Fibroblast of skin of scalp (primary cell): ENCODE data around the gene DDTL.

Experiments used
- DNase-seq: peaks from one replicate; pipeline ENCODE4 v3.0.0-alpha.2; 2013

DDTL gene

DNA sequence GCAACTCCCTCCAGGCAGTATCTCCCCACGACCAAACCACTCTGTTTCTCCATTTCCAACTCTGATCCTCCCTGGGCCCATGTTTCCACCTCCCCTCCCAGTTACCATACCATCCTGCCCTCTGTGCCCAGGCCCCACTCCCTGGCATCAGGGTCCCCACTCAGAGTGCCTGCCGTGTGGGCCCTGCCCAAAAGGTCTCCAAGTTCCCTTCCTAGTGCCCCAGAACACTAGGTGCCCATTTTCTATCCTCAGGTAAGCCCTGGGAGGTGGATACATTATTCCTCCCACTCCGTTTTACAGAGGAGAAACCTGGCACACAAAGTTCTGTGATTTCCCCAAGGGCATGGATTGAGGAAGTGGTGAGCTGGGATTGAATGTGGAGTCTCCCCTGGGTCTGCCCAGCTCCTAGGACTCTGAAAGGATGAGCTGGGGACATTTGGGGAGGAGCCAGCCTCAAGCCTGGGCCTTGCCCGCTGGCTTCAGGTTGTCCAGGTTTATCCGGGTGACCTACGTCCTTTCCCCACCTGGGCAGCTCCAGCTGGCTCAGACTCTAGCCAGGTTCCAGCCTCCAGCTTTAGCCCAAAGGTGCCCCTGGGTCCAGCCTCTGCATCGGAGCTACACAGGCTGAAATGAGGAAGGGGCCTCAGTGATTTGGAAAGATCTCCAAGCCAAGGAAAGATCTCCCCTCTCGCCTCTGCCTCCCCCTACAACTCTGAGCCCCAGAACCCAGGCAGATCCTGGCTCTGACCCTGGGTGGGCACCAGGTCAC is 40.7 kb downstream of the DDTL start:
- no peak for DNase-seq

- DNase-seq: no peak
These were observed 41.3 kb downstream of the DDTL start for GRCh38 chr22:24008022-24008283.

- DNase-seq: no peak
These were observed 41.9 kb downstream of the DDTL start for GRCh38 chr22:24008381-24009226.

DNA sequence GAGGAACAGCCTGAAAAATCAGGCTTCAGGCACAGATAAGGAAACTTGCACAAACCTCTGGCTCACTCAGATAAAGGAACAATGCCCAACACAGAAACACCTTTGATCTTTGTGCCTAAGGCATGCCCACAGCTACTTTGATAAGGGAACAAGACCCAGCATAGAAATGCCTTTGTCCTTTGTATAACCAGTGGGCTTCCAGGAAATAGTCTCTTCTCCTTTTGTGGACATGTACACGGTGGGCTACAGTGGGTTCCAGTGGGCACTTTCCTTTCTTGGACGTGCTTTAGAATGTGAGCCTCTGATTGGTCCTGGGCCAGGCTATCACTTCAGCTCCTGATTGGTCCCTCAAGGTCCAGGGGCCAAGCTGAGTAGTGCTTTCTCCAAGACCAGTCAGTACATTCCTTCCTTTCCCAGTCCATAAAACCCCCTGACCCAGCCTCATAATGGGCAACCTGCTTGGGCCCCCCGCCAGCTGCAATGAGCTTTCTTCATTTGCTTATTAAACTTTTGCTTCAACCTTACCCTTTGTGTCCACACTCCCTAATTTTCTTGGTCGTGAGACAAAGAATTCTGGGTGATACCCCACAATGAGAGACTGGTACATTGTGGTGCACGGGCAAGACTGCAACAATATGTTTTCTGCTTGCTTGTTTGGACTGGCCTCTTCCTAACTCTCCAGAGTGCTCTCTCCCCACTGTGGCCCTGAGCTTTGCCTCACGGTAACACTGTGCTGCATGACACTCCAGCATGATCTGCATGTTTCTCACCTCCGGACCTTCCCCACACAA is 42.7 kb downstream of the DDTL start:
- no peak for DNase-seq

DNA sequence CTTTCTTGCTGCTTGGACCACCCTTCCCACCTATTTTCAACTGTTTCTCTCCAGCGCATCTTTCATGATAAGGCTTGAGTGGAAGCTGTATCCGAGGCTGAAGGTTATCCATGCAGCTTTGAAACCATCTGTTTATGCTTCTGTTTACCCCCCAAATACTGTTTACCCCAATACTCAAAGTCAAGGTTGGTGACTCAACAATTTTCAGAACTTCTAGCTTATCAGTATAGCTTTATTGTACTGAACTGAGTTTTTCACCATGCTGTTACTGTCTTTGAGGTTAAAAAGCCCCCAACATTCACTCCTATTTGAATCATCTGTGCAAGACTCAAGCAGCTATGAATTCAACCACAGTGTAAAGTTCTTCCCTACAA is 43.3 kb downstream of the DDTL start:
- no peak for DNase-seq

GRCh38 chr22:24011735-24012068 is 45.0 kb downstream of the DDTL start:
- DNase-seq: no peak

GRCh38 chr22:24016156-24016555 is 49.5 kb downstream of the DDTL start:
- DNase-seq: no peak

DNA sequence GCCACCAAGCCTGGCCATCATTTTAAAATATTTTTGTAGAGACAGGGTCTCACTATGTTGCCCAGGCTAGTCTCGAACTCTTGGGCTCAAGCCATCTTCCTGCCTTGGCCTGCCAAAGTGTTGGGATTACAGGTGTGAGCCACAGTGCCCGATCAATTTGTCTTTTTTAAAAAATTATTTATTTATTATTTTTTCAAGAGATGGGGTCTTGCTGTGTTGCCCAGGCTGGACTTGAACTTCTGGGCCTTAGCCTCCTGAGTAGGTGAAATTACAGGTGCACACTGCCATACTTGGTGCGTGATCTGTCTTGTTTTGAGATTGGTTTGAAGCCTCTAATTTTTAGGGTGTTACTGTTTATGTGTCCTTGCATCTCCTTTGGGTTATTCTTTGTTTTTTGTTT is 54.6 kb downstream of the DDTL start:
- DNase-seq: no peak
